ENCODE measurements around the gene ID3. TPM values are rescaled to one million over a fixed set of nuclear protein-coding genes. Genes with fewer than 3 reads are reported as not detected.

ID3 gene
- total RNA-seq, 1 experiment from 2014 or later, result 39.6 TPM

DNA sequence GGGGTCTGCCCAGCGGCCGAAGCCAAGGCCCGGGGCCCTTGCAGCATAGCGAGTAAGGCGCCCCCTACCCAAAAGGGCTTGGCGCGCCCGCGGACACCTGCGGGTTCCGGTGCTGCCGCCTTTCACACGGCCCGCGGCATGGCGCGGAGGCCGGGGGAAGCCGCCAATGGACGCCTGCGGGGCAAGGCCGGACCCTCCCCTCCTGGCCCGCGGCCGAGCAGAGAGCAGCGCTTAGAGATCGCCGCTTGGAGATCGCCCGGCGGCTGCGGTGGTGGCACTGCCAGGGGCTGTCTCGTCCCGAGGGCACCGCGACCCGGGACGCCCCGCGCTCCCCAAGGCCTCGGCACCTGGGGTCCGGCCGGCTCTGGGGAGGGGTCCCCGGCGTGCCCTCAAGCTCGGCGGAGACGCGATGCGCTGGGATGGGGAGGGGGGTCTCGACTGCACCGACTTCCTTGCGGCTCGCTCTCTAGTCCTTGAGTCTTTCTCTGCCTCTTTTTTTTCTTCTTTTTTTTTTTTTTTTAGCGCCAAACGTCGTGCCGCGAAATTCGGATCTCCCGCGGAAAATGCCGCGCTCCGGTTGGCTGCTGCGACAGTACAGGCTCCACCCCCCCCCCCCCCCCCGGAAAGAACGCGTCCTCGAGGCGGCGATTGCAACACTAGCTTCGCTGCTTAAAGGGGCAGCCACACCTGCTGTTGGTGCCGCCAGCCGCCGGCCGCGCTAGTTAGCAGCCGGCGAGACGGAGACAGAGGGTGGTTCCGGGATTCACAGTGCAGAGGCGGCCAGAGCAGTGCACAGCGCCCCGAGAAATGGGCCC lies 28.3 kb downstream of the ID3 start, which contains the start of gene E2F2:
TSS of gene E2F2 (minus strand) at position 487 of the 815 bp plus-strand sequence. CDS start at position 47, 440 bp downstream.
- peaks cover 2% of the 10 kb centered on the region; the same call in 1 of the 2 replicates for H3K36me3 ChIP-seq (ENCODE audit: control insufficient read depth, insufficient read depth, low read length)
- TF ChIP-seq SIN3A (IDR thresholded peaks at IDR 0.05; ENCODE audit: borderline replicate concordance, insufficient read depth, low read depth, low read length), result peak; percentile 80; the same call in 1 of the 2 replicates
- peak; percentile 28; the same call in 1 of the 2 replicates for TF ChIP-seq POLR2AphosphoS5 (IDR thresholded peaks at IDR 0.05; ENCODE audit: low read depth, low read length)
- TF ChIP-seq REST (IDR thresholded peaks at IDR 0.05; ENCODE audit: insufficient read depth in 1 of 2, low read depth in 2 of 2, low read length in 1 of 2), result no peak
- no peak for TF ChIP-seq TCF7L2 (IDR thresholded peaks at IDR 0.05; ENCODE audit: low read depth, low read length)
- no peaks in the 10 kb centered on the region for H3K27me3 ChIP-seq (ENCODE audit: control insufficient read depth, insufficient read depth, low read length)
- intact Hi-C loops (cut with micrococcal nuclease; ENCODE audit: unreplicated experiment) (no loop called here), in situ Hi-C loops (cut with HindIII; ENCODE audit: low pct_unique_long_range_greater_than_20kb, low sequenced_read_pairs) (no loop called here)
- TSS peak; percentile 93 for BruUV-seq (replicated peaks)
- peak within 1 kb of the TSS; percentile 76 for H3K27ac ChIP-seq (ENCODE audit: low read length)
- H3K4me1 ChIP-seq (ENCODE audit: control insufficient read depth, insufficient read depth, low read length), result peaks cover 30% of the 10 kb centered on the region
- ChIA-PET POLR2A (interaction anchor here (0.6 kb wide), 1 partner anchor 186 kb away, joined by 3 read pairs; no protein-coding TSS in a partner anchor), CTCF (interaction anchor here (1.1 to 2.0 kb wide), 2 partner anchors 34 kb away, joined by 9 to 12 read pairs; no protein-coding TSS in a partner anchor)
- peak; percentile 79 for ATAC-seq
- H3K9me3 ChIP-seq (ENCODE audit: control insufficient read depth, insufficient read depth, low read depth, low read length), result no peaks in the 10 kb centered on the region
- H3K4me3 ChIP-seq (ENCODE audit: low read depth in 2 of 2, low read length in 2 of 2), result peak within 1 kb of the TSS; percentile 69 to 77
- DNase-seq (ENCODE audit: low read depth, low spot score), result no peak

- Histone ChIP-seq H3K9me3 (ENCODE audit: control insufficient read depth, insufficient read depth, low read depth, low read length) (no peaks in the 10 kb centered on the region), H3K4me3 (ENCODE audit: low read depth in 2 of 2, low read length in 2 of 2) (peak overlapping the region; percentile 69 to 77), H3K27me3 (ENCODE audit: control insufficient read depth, insufficient read depth, low read length) (no peaks in the 10 kb centered on the region), H3K27ac (ENCODE audit: low read length) (peak overlapping the region; percentile 76), H3K36me3 (ENCODE audit: control insufficient read depth, insufficient read depth, low read length) (peaks cover 2% of the 10 kb centered on the region; the same call in 1 of the 2 replicates), H3K4me1 (ENCODE audit: control insufficient read depth, insufficient read depth, low read length) (peaks cover 32% of the 10 kb centered on the region)
- DNase-seq (ENCODE audit: low read depth, low spot score), result no peak
- no TSS peak for BruUV-seq (replicated peaks)
- ChIA-PET POLR2A (no interaction called here), CTCF (interaction anchor here (2.0 kb wide), 1 partner anchor 33 kb away, joined by 12 read pairs; no protein-coding TSS in a partner anchor)
- no peak for TF ChIP-seq TCF7L2 (IDR thresholded peaks at IDR 0.05; ENCODE audit: low read depth, low read length)
- no peak for TF ChIP-seq REST (IDR thresholded peaks at IDR 0.05; ENCODE audit: insufficient read depth in 1 of 2, low read depth in 2 of 2, low read length in 1 of 2)
- no peak for TF ChIP-seq CTCF (IDR thresholded peaks at IDR 0.05)
- TF ChIP-seq POLR2AphosphoS5 (IDR thresholded peaks at IDR 0.05; ENCODE audit: low read depth, low read length), result no peak
- no peak for TF ChIP-seq SIN3A (IDR thresholded peaks at IDR 0.05; ENCODE audit: borderline replicate concordance, insufficient read depth, low read depth, low read length)
- ATAC-seq, result peak; percentile 33
- in situ Hi-C loops (cut with HindIII; ENCODE audit: low pct_unique_long_range_greater_than_20kb, low sequenced_read_pairs) (no loop called here), intact Hi-C loops (cut with micrococcal nuclease; ENCODE audit: unreplicated experiment) (no loop called here)
Measured at GRCh38 chr1:23530087-23530746, 29.1 kb downstream of the ID3 start.

Data from Panc1 (cell line).